ENCODE data around the gene GNAZ.

GNAZ gene

DNA sequence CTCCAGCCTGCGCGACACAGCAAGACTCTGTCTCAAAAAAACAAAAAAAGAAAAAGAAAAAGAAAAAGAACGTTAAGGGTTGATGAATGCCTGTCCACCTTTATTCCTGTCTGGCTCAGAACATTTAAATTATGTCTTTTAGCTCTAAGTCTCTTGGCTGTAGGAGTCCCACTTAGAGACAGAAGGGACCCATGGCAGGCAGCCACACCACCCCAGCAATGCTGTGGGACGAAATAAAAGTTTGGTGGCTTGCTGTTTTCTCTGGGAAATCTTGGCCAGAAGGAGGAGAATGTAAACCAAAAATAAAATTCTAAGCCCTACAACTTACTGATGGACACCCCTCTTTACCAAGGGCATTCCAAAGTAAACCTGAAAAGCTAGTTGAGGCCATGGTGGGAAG, 38.9 kb upstream of the GNAZ start:
- DNase-seq (ENCODE audit: insufficient read length, low spot score) (no peak), FAIRE-seq (no peak)
- TF ChIP-seq, protein P1, sequence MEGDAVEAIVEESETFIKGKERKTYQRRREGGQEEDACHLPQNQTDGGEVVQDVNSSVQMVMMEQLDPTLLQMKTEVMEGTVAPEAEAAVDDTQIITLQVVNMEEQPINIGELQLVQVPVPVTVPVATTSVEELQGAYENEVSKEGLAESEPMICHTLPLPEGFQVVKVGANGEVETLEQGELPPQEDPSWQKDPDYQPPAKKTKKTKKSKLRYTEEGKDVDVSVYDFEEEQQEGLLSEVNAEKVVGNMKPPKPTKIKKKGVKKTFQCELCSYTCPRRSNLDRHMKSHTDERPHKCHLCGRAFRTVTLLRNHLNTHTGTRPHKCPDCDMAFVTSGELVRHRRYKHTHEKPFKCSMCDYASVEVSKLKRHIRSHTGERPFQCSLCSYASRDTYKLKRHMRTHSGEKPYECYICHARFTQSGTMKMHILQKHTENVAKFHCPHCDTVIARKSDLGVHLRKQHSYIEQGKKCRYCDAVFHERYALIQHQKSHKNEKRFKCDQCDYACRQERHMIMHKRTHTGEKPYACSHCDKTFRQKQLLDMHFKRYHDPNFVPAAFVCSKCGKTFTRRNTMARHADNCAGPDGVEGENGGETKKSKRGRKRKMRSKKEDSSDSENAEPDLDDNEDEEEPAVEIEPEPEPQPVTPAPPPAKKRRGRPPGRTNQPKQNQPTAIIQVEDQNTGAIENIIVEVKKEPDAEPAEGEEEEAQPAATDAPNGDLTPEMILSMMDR (IDR thresholded peaks at IDR 0.05; ENCODE audit: insufficient read depth, missing control alignments) = no peak

DNA sequence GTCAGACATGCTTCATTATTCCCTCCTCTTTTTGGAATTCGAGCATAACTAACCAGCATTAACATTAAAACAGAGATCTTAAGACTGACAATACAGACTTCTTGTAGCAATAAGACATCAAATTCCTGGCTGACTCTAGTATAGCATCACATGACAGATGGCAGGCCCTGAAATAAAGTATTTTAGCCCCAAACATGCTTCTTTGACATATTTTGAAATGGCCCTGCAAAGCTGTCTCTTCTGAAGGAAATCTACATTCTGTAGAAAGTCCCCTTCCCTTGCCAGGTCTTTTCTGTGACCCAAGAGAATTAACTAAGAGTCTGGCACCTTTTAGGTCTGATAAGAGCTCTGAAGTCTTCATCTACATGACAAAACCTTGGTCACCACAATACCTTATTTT, 38.5 kb upstream of the GNAZ start:
- TF ChIP-seq, protein P1 (IDR thresholded peaks at IDR 0.05; ENCODE audit: insufficient read depth, missing control alignments) = no peak
- no peak for FAIRE-seq
- no peak for DNase-seq (ENCODE audit: insufficient read length, low spot score)

DNA sequence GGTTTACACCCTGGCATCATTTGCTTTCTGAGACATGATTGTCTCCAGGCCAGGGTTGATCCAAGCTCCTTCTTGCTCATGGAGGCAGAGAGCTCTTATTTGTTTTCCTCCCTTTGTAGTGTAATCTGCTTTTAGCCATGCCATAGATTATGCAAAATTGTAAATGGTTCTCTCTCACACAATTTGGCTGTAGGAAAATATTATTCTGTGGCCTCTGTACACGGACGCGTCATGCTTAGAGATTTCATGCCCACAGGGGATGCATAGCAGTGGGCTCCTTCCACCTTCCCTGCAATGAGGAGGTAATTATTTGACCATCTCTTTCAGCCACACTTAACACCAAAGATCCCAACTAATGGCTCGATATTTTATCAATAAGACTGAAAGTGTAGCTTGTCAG, 37.7 kb upstream of the GNAZ start:
- FAIRE-seq (no peak), DNase-seq (ENCODE audit: insufficient read length, low spot score) (no peak)
- TF ChIP-seq, protein P1 (IDR thresholded peaks at IDR 0.05; ENCODE audit: insufficient read depth, missing control alignments) = no peak

DNA sequence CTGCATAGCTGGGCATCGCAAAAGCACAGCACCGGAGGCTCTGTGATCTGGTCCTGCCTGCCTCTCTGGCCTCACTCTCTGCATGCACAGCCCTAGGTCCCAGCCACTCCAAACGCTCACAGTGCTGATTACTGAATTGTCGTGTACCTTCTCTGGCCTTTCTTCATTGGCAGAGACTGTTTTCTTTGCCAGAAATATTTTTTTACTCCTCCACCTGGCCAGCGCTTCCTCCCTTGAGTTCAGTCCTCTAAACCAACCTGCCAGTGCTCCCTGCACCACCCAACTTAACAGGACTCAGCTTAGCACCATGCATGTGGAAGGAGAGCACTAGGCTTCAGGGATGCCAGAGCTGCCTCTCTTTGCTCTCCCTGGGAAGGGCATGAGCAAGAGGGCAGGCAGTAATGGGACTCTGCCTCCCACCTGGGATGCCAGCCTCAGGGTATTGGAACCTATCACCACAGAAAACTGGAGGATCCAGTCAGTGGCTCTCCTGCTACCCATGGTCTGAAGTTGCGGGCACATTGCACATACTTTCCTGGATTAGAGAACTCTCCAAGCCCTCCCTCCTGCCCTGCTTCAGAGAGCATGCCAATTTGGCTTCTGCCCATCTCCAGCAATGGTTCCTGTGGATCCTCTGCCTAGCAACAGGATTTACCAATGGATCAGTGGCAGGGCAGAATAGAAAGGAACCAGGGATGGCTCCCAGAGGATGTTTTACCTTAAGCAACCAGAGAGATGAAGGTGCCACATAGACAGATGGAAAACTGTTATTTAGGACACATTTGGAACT, 37.0 kb upstream of the GNAZ start:
- DNase-seq (ENCODE audit: insufficient read length, low spot score) = no peak
- no peak for FAIRE-seq
- TF ChIP-seq, protein P1 (IDR thresholded peaks at IDR 0.05; ENCODE audit: insufficient read depth, missing control alignments) = no peak

DNA sequence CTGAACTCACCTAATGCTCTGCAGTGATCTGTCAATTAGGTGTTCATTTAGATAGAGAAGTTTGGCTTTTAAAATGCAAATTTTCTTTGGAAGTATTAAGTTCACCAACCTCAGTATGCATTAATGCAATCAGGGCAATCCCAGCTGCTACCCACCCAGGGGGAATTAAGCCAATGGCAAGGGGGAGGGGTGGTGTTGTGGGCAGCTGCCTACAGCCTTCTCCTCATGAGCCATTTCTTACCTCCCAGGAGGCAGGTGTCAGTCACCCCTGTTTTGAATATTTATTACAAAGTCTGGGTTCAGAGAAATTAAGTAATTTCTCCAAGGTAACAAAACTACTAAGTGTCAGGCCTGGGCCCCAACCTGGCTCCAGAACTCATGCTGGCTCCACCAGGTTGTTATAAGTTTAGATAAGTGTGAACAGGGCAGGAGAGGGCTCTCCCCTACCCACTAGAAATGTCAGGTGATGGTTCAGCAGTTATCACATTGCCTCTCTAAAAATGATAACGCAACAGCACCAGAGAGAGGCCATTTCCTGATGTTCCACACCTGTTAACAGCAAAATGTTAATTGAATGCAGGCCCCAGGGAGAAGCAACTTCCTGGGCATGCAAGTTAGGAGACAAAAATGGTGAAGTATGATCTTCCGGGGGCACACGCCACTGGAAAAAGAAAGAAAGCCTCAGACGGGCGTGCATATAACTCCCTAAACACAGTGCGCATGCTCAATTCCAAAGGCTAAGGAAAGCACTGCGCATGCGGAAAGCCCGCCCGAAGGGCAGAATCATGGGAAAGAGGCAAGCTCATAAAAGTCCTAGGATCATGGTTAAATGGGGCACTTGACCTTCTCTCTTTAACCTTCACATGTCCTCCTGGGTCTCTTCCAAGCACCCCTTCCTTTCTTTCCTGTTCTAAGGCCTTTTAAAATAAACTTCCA, 35.4 kb upstream of the GNAZ start:
- TF ChIP-seq, protein P1 (IDR thresholded peaks at IDR 0.05; ENCODE audit: insufficient read depth, missing control alignments) = no peak
- no peak for DNase-seq (ENCODE audit: insufficient read length, low spot score)
- FAIRE-seq = no peak

DNA sequence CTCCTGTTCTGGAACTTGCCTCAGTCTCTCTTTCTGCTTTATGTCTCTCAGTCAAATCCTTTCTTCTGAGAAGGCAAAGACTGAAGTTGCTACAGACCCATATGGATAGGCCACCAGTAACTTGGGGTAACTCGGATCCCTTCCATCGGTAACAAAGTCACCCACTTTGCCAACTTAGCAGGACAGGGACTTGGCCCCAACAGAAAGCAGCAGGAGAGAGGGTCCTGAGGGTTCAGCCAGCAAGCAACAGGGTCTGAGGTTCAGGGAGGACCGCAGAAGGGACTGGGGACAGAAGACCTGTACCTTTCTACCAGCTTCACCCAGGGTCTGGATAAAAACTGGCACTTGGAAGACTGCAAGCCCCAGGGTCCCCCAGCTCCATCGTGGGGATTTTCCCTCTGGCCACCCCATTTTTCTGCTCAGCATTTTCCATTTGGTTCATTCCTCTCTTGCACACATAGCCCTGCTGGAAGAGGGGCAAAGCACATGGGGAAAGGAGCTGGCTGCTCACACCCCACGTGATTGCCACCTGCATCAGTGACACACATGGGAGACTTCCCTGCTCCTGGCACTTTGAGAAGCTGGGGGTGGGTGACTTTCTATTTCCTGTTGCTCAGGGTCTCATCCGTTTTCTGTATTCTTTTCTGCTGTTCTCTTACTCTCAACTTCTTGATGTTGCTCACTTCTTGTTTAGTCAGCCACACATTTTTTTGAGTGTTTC, 34.6 kb upstream of the GNAZ start:
- no peak for DNase-seq (ENCODE audit: insufficient read length, low spot score)
- no peak for FAIRE-seq
- TF ChIP-seq, protein P1 (IDR thresholded peaks at IDR 0.05; ENCODE audit: insufficient read depth, missing control alignments) = no peak
